ENCODE data around the gene FZD2.
"Not testable (repeated sequence)": the region's sequence is repeated elsewhere in the genome, so short reads cannot be mapped to it uniquely, and the experiment has no call there.

The FZD2 gene

DNA sequence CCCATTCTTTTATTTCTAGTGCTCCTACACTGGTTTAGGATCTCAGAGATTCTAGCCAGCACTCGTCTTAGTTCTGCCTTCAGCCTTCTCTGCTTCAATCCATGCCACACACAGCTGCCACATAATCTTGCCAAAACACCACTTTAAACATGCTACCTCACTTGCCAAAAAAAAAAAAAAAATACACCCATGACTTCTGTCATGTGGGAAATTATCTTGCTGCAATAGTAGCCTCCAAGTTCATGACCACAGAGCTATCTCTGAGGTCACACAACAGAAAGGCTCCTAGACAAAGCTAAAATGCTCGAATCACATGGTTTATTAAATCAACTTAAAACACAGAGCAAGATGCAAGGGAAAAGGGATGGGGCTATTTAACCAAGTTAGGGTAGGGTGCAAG lies 18.1 kb downstream of the FZD2 start:
- no peak for DNase-seq (ENCODE audit: low spot score)

DNA sequence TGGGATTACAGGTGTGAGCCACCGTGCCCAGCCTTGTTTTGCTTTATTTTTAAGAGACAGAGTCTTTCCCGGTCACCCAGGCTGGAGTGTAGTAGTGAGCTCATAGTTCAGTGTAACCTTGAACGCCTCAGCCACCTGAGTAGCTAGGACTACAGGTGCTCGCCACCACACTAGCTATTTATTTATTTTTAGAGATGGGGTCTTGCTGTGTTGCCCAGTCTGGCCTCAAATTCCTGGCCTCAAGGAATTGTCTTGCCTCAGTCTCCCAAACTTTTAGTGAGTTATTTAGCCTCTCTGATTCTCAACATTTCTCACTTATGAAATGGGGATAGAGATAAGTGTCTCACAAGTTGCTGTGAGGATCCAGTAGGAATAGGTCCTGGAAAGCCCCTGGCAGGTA lies 21.7 kb downstream of the FZD2 start:
- DNase-seq (ENCODE audit: low spot score) = no peak

DNA sequence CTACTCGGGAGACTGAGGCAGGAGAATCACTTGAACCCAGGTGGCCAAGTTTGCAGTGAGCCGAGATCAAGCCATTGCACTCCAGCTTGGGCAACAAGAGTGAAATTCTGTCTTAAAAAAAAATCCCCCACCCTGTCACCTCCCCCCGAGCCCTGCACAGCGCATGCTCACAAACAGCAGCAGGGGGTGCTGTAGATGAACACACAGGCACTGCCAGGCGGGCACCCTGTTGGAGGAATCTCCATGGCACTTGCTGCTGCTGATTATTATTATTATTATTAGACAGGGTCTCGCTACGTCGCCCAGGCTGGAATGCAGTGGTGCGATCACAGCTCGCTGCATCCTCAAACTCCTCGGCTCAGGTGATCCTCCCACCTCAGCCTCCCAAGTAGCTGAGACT lies 24.6 kb downstream of the FZD2 start:
- no peak for DNase-seq (ENCODE audit: low spot score)

DNA sequence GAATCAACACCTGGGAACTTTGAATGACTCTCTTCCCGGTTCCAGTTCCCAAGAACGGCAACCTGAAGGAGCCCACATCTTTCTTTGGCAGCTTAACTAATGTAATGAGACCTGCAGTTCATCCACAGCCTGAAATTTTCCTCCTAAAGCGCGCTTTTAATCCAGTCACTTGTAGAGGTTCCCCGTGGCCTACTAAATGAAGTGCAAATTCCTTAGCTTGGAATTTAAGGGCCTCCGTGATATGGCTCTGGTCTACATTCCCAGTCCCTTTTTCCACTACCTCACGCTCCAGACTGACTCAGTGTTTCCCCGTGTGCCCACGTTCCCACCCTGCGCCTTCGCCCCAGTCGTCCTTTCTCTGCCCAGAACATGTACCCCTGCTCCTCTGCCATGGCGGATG lies 27.2 kb downstream of the FZD2 start:
- DNase-seq (ENCODE audit: low spot score) = no peak

DNA sequence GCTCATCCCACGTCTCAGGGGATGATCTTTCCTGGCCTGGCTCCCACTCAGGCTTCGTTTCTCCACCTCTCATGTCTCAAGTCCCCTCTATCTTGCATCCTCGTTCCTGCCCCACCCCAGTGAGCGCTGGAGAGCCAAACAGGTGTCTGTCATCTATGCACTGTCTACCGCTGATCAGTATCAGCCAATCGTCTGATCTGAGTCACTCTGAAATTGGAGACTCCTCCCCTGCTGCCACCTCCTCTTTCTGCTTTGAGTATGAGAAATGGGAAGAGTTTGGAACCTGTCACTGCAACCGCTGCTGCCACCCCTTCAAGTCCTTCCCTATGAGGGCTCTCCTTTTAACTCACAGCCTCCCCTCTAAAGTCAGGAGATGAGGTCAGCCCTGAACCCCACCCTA lies 28.0 kb downstream of the FZD2 start:
- no peak for DNase-seq (ENCODE audit: low spot score)

DNA sequence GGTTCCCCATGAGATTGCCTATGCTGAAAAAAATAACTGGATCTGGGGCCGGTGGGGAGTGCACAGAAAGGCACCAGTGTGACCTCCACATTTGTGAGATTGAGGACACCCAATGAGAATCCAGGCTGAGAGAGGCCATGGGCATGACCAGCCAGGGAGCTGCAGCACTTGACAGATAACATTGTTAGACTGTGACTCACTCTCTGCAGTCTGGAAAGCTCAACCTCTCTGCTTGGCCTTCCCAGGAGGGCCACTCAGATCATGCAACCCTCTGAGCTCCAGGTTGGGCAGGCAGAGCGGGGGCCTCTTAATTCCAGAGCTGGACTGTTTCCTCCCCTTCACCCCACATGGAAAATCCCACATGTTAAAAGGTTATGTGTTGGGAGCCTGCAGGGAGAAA lies 30.1 kb downstream of the FZD2 start:
- DNase-seq (ENCODE audit: low spot score) = no peak

DNA sequence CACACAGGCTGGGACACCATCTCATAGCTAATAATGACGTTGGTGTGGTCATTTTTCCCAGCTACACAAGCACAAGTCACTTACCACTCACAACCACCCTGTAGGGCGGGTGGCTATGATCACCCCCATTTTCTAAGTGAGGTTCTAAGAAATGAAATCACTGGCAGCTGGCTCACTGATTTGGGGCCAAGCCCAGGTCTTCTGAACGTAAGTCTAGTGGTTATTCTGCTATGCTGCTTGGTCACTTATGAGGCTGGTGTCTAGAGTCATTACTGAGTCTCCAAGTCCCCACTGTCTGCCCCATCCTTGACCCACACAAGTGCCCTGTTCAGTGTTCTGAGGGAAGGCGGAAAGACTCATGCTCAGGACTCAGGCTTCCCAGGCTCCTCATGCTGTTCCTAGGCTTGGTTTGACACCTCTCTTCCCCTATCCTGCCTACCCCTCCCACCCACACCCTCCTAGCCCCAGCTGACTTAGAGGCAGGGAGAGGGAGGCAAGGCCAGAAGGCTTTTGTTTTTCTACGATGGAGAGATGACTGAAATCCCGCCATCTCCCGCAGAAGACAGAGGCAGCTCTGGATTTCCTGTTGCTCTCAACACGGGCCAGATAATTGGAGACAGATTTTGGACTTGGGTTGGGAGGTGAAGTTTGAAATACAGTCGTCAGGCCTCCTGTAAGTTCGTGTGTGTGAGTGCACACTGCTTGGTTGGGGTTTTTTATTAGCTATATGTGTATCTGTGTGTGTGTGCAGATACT lies 32.2 kb downstream of the FZD2 start:
- DNase-seq (ENCODE audit: low spot score) = no peak

DNA sequence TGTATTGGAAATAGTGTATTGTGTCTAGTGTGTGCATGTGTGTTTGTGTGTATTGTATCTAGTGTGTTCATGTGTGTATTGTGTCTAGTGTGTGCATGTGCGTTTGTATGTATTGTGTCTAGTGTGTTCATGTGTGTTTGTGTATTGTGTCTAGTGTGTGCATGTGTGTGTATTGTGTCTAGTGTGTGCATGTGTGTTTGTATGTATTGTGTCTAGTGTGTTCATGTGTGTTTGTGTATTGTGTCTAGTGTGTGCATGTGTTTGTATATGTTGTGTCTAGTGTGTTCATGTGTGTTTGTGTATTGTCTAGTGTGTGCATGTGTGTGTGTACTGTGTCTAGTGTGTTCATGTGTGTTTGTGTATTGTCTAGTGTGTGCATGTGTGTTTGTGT lies 32.8 kb downstream of the FZD2 start:
- not testable (repeated sequence) for DNase-seq (ENCODE audit: low spot score)

DNA sequence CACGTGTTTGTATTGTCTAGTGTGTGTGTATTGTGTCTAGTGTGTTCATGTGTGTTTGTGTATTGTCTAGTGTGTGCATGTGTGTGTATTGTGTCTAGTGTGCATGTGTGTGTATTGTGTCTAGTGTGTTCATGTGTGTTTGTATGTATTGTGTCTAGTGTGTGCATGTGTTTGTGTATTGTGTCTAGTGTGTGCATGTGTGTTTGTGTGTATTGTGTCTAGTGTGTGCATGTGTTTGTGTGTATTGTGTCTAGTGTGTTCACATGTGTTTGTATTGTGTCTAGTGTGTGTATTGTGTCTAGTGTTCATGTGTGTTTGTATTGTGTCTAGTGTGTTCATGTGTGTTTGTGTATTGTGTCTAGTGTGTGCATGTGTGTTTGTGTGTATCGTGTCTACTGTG lies 33.5 kb downstream of the FZD2 start:
- DNase-seq (ENCODE audit: low spot score) = not testable (repeated sequence)

DNA sequence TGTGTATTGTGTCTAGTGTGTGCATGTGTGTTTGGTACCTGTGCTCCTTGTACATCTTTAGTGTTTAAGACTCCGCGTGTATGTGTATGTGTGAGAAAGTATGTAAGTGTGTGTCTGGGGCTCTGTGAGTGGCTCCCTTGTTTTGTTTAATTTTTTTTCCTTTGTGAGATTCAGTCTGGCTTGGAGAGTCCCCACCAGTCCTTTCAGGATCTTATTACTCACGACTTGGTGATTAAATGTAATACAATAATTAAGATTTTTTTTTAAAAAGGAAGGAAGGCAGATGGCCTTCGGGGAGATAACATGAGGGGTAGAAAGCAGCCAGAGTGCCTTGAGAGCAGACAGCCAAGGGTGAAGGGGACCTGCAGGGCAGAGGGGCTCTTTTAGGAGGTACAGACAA lies 33.9 kb downstream of the FZD2 start:
- no peak for DNase-seq (ENCODE audit: low spot score)

DNA sequence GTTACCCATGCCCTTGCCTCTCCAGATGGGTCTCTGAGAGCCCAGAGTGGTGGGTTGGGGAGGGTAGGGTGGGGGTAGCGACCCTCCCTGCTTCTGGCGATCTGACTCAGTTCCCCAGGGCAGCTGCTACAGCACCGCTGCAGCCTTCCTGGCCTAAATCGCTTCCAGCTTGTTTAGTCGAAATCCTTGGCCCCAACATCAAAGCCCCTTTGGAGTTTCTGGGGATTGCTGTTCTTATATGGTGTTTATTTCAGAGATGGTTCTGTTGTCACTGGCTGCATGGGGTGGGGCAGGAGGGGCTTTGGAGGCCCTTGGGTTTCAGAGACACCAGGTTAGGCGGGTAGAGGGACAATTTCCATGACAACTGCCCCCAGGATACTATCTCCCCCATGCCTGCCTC lies 35.9 kb downstream of the FZD2 start:
- DNase-seq (ENCODE audit: low spot score) = no peak

DNA sequence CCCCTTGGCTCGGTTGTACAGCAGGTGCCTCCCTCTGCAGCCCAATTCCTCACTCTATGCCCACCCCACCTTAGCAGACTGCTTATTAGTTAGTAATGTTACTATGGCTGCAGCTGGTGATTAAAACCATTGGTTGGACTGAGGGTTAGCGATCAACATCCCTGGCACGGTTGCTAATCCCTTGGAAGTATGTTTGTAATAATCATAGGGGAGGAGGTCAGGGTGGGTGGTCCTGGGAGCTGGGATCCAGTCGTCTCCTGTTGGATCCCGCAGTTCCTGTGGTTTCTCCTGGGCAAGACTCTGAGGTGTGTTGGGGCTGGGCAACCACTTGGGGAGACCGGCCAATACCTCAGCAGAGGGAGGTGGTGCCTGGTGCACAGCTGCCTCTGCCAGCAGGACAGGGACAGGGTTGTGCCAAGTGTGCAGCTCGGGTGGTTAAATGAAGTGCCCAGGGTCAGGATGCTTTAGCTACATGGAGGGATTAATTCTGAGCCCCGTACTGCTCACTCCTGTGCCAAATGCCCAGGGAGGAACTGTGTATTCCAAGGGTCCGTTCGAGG lies 38.0 kb downstream of the FZD2 start:
- no peak for DNase-seq (ENCODE audit: low spot score)

DNA sequence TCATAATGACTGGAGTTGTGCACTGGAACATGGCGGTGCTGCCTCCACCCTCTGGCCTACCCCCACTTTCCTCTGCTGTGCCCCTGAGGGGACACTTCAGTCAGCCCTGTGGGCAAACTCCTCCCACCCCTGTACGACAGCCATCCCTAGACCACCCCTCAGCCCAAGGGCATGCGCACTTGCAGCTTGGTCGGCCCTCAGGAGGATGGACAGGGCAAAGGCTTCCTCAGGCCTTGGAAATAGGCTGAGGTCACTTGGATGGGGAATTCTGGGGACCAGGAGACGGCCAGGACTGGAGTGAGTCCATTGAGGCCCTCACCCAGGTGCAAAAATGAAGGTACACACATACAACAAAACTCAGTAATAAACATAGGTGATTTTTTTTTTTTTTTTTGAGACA lies 41.0 kb downstream of the FZD2 start:
- no peak for DNase-seq (ENCODE audit: low spot score)

DNA sequence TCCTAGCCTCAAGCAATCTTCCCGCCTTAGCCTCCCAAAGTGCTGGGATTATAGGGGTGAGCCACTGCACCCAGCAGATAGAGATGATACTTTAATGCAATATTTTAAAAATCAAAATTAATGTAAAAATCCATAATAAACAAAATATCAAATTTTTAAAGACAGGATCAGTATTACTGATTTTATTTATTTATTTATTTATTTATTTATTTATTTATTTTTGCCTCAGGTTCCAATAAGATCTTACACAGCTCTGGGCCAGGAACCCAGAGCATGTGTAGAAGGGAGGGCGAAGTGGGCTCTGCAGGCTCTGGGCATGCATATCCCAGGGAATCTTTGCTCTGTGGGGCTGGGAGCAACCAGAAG lies 41.6 kb downstream of the FZD2 start:
- no peak for DNase-seq (ENCODE audit: low spot score)

DNA sequence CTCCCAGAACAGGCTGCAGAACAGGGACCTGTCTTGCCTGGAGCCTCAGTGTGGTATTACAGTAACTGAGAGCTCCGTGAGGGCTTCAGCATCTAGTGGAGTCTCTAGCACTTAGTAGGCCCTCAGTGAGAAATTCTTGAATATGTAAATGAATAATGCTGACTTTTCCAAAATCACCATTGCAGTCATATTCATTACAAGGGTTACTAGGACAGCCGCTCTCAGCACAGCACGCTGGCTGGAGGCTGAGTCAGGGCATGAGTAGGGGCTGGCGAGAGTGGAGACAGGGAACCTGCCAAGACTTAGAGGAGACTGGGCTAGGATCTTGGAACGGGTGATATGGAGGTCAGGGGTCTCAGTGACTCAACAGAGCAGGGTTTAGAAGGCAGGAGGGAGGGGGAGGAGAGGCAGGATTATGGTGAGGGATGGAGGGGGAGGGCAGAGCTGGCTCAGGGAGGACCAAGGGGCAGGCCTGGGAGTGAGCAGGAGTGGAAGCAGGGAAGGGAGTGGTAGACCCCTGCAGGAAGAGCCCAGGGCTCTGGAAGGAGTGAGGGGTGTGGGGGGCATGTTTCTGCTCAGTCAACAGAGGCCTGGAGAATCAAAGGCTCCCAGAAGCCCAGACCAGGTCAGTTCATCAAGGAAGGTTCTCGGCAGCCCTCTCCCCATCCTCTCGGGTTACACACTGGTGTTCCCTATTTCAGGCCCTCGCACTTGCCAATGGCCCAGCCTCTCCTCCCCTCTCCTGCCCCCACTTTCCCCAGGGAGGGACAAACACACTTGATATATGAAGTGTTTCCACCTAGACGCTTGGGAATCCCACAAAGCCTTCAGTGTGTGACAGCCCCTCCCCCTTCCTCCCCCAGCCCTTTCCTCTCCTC lies 42.3 kb downstream of the FZD2 start:
- peak; percentile 7 for DNase-seq (ENCODE audit: low spot score)

DNA sequence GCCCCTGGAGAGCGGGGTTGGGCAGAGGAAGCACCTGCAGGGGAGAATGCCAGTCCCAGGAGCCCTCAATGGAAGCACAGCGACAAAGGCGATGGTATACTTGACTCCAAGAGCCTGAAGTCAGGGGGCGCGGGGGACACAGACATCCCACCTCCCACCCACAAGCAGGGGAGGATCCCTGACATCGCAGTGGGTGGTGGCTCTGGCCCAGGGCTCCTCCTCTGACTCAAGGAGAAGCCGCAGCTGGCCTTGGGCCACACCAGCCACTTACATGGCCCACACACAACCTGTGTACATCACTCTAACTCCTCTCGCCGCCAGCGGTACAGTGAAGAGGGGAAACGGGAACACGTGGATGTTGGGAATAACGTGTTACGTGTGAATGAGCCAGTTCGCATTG lies 44.3 kb downstream of the FZD2 start:
- DNase-seq (ENCODE audit: low spot score) = no peak

DNA sequence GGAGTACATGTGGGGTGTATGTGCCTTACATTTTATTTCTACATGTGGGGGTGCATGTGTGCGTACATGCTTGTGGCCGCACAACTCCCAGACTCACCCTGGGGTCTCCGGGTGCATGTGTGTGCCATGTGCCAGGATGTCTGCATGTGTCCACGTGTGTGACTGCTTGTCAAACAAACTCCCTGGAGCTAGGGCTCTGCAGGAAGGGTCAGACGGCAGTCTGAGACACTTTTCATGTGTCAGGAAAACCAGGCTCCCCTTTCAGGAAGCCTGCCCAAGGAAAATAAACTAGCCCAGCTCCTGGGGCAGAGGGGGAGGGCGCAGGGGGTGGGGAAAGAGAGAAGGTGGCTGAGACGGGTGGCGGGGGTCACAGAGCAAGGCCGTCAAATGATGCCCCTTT lies 44.7 kb downstream of the FZD2 start:
- no peak for DNase-seq (ENCODE audit: low spot score)

DNA sequence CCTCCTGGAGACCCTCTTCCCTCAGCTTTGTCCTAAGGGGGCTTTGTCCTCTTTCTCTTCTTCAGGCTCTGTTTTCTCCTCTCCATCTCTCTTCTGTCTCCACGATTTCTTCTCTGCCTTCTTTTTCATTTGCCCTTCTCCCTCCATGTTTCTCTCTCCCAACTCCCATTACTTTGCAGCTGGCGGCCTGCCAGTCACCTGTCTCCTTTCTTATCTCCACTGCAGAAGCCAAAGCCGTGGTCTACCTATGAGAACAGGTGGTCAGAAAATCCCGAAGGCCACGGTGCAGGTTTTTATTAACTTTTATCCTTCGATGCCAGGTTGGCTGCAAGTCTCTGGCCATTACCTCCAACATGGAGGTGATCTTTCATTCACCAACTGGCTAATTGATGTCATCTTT lies 45.1 kb downstream of the FZD2 start:
- no peak for DNase-seq (ENCODE audit: low spot score)

DNA sequence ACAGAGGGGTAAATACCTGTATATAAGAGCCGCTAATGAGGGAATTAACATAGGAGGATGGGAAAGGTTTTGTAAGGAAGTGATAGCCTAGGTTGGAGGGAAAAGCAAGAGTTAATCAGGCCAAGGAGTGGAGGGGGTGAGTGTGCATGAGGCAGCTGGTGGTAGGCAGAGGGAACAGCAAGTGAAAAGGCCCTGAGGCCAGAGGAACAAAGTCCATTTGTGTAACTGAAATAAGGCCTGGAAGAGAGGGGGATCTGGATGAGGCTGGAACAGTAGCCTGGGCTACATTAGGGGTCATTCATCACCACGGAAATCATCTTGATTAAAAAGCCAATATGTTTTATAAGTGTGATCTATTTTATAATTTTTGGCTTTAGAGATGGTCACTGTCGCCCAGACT lies 45.7 kb downstream of the FZD2 start:
- no peak for DNase-seq (ENCODE audit: low spot score)

DNA sequence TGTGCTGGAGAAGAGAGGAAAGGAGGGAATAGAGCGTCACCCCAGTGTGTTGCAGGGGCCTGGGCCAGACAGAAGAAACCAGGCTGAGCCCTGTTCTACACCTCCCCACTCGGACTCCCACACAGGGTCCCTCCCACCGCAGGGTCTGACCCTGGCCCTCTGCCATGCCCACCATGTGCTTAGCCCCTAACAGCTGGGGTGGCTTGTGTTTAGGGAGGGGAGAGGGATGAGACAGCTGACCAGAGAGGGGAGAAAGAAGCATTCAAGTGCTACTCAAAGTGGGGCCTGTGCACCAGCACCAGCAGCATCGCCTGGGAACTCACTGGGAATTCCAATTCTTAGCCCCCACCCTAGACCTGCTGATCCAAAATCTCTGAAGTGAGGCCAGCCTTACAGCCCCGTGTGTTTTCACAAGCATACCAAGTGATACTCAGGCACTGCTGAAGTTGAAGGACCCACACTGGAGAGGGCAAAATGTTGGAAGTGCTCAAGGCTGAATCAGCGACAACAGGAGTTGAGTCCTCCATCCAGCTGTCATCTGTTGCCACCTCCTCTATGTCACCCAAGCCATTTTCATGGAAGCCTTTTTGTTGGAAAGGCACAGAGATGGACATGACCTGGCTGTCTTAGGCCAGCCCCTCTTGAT lies 47.0 kb downstream of the FZD2 start:
- DNase-seq (ENCODE audit: low spot score) = no peak

DNA sequence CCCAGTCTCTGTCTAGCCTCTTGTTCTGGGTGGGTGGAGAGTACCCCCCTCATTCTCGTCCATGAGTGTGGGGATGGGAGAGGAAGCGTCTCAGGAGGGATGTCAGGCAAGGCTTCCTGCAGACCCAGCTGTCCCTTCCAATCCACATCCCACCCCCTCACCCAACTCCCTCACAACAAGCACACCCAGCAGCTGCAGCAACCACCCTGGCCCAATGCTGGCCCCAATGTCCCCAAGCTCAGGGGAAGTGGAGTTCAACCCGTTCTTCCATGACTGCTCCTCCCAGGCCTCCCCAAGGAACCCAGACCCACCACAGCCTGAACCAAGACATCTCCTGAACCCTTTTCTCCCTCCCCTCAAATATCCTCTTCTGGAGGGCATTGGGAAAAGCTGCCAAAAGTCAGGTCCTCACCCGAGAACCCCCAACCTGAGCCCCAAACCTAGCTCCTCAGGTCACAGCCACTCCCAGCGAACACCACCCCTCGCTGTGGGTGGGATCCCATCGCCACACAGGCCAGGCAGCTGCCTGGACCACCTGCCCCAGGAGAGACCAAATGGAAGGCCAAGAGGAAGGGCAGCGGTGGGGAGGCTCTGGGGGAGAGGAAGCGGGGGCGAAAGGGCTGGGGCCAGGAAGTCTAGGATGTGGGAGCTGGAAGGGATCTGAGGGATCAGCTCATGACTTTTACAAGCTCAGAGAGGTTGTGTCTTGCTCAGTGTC lies 47.6 kb downstream of the FZD2 start:
- DNase-seq (ENCODE audit: low spot score) = no peak

DNA sequence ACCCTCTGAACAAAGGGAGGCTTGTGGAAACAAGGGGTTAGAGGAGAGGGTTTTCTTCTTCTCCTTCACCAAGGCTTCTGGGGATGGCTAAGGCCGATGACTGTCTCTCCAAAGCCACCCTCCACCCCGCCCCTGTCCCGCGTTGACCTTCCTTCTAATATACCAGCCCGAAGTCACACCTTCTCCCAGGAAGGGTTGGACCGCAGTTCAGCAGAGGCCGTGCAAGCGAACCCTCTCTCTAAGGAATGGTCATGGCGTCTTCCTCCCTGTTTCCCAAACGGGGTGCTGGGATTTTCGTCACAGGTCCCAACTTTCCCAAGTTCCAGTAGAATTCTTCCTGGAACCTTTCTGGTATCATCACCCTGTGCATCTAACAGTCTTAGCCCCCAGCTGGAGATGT lies 49.4 kb downstream of the FZD2 start:
- no peak for DNase-seq (ENCODE audit: low spot score)

Data from pons (tissue), 1 donor.